GM12878 (cell line): Measurements from ENCODE around the gene NPLOC4. TPM values are rescaled to one million over a fixed set of nuclear protein-coding genes. Genes with fewer than 3 reads are reported as not detected.

Source experiments
- ATAC-seq: fragments of 200-7000 bp; cut with Tn5 transposase; 3 replicates; pipeline ENCODE4 v1.9.1; 2020; ENCODE audit warnings: mild to moderate bottlenecking, moderate library complexity
- BruUV-seq: library from RNA; stranded (reverse); fragments of 400-500 nt; replicated peaks from 2 replicates; lab custom pipeline; 2021; lab: Mats Ljungman, UMichigan
- CTCF ChIA-PET: fragments of 300-600 bp; sonication (Branson Sonifier 250); formaldehyde crosslinking; extraction: SDS; loops from one replicate; lab custom pipeline; 2021; ENCODE audit warnings: inconsistent platforms; lab: Yijun Ruan, JAX
- POLR2A ChIA-PET: fragments of 350-600 bp; formaldehyde crosslinking; extraction: SDS; loops from one replicate; lab custom pipeline; 2021; ENCODE audit warnings: inconsistent platforms; lab: Charles Lee
- RAD21 ChIA-PET: fragments of 300-600 bp; sonication (Branson Sonifier 250); formaldehyde crosslinking; loops from one replicate; lab custom pipeline; 2023; ENCODE audit warnings: antibody characterized with exemption; ENCODE audit not compliant: unreplicated experiment; lab: Charles Lee
- SMC1A ChIA-PET: fragments of 300-600 bp; sonication (Branson Sonifier 250); formaldehyde crosslinking; loops from one replicate; lab custom pipeline; 2023; ENCODE audit not compliant: unreplicated experiment, uncharacterized antibody; lab: Charles Lee
- DNase-seq: peaks from one replicate; pipeline ENCODE4 v3.0.0-alpha.2; 2011; ENCODE audit warnings: low read depth, low spot score
- FAIRE-seq: peaks from 3 replicates; lab custom pipeline; 2011; peaks lifted over from hg19 to GRCh38; lab: Jason Lieb, UNC
- H2AFZ ChIP-seq: 2 replicates; pipeline ENCODE4 v1.6.0; 2011; ENCODE audit warnings: low read depth, low read length, control low read depth; ENCODE audit not compliant: control insufficient read depth
- H3K27ac ChIP-seq: 2 replicates; pipeline ENCODE4 v1.5.1; 2011; ENCODE audit warnings: control low read depth; ENCODE audit not compliant: control insufficient read depth, insufficient read depth
- H3K27me3 ChIP-seq, 2 experiments: replicated peaks in 1 of 2; 2 replicates each; pipeline versions ENCODE4 v1.6.0 to v1.6.1; 2011; ENCODE audit warnings: low read length in 1 of 2; ENCODE audit not compliant: control insufficient read depth in 2 of 2, insufficient read depth in 2 of 2
- H3K36me3 ChIP-seq, 2 experiments: 2 replicates each; pipeline ENCODE4 v1.5.1; 2011; ENCODE audit warnings: low read length in 1 of 2; ENCODE audit not compliant: control insufficient read depth in 2 of 2, insufficient read depth in 2 of 2
- H3K4me1 ChIP-seq: 2 replicates; pipeline ENCODE4 v1.6.1; 2011; ENCODE audit warnings: mild to moderate bottlenecking, low read length, moderate library complexity, mixed read lengths; ENCODE audit not compliant: control insufficient read depth, insufficient read depth
- H3K4me2 ChIP-seq: 2 replicates; pipeline ENCODE4 v1.6.0; 2011; ENCODE audit warnings: control low read depth; ENCODE audit not compliant: control insufficient read depth, insufficient read depth
- H3K4me3 ChIP-seq: fragments of 200-600 bp; sonication (generic); 2 replicates; pipeline ENCODE4 v1.5.1; 2016
- H3K79me2 ChIP-seq: 2 replicates; pipeline ENCODE4 v1.6.0; 2011; ENCODE audit warnings: low read length; ENCODE audit not compliant: control insufficient read depth, insufficient read depth
- H3K9ac ChIP-seq: 2 replicates; pipeline ENCODE4 v1.8.0; 2011; ENCODE audit warnings: low read length, control low read depth, mixed read lengths; ENCODE audit not compliant: control insufficient read depth, insufficient read depth
- H3K9me3 ChIP-seq: replicated peaks from 3 replicates; pipeline ENCODE4 v1.5.1; 2011; ENCODE audit warnings: mild to moderate bottlenecking, low read length; ENCODE audit not compliant: control insufficient read depth, insufficient read depth
- H4K20me1 ChIP-seq: 2 replicates; pipeline ENCODE4 v1.6.0; 2011; ENCODE audit not compliant: control insufficient read depth, insufficient read depth
- ASH2L ChIP-seq: fragments of 300-600, 200-600 bp; sonication (generic); IDR thresholded peaks from 2 replicates; pipeline ENCODE4 v1.6.1; 2017; ENCODE audit warnings: low read depth, mild to moderate bottlenecking, borderline replicate concordance
- CBX3 ChIP-seq: fragments of 200-600 bp; sonication (generic); IDR thresholded peaks from 2 replicates; pipeline ENCODE4 v1.6.1; 2016; ENCODE audit warnings: low read depth, borderline replicate concordance
- CEBPZ ChIP-seq: fragments of 150-350 bp; IDR thresholded peaks from 2 replicates; pipeline ENCODE4 v1.6.1; 2016; ENCODE audit warnings: low read depth, low read length
- E2F8 ChIP-seq: fragments of 450-650 bp; IDR thresholded peaks from 2 replicates; pipeline ENCODE4 v1.6.1; 2018; ENCODE audit warnings: mild to moderate bottlenecking, low read depth, moderate library complexity; ENCODE audit not compliant: partially characterized antibody
- GABPA ChIP-seq: IDR thresholded peaks from 2 replicates; pipeline ENCODE4 v1.6.1; 2014; ENCODE audit warnings: antibody characterized with exemption, low read depth, mild to moderate bottlenecking, inconsistent platforms
- HDGF ChIP-seq: fragments of 450-650 bp; IDR thresholded peaks from 2 replicates; pipeline ENCODE4 v1.6.1; 2016; ENCODE audit warnings: antibody characterized with exemption
- IRF3 ChIP-seq: fragments of 450-650 bp; IDR thresholded peaks from 2 replicates; pipeline ENCODE4 v1.6.1; 2014; ENCODE audit warnings: mild to moderate bottlenecking
- LARP7 ChIP-seq: fragments of 450-650 bp; IDR thresholded peaks from 2 replicates; pipeline ENCODE4 v1.6.1; 2017; ENCODE audit warnings: mild to moderate bottlenecking
- MXI1 ChIP-seq: fragments of 150-350 bp; IDR thresholded peaks from 2 replicates; pipeline ENCODE4 v1.6.1; 2011; ENCODE audit warnings: low read depth, mild to moderate bottlenecking, inconsistent platforms, low read length, improper control_type of control experiment
- NBN ChIP-seq: fragments of 450-650 bp; IDR thresholded peaks from 2 replicates; pipeline ENCODE4 v1.6.1; 2016
- RAD21 ChIP-seq: IDR thresholded peaks from 2 replicates; pipeline ENCODE4 v1.6.1; 2011; ENCODE audit warnings: mild to moderate bottlenecking, low read depth, low read length, moderate library complexity; ENCODE audit not compliant: insufficient read depth
- SIX5 ChIP-seq: IDR thresholded peaks from 2 replicates; pipeline ENCODE4 v1.6.1; 2011; ENCODE audit warnings: mild to moderate bottlenecking, low read depth, low read length, moderate library complexity; ENCODE audit not compliant: severe bottlenecking
- SMAD5 ChIP-seq: IDR thresholded peaks from 2 replicates; pipeline ENCODE4 v1.6.1; 2016; ENCODE audit warnings: antibody characterized with exemption, low read depth
- SPI1 ChIP-seq: IDR thresholded peaks from 2 replicates; pipeline ENCODE4 v1.6.1; 2011; ENCODE audit warnings: low read depth, mild to moderate bottlenecking, low read length, moderate library complexity, borderline replicate concordance; ENCODE audit not compliant: insufficient read depth
- STAT1 ChIP-seq: fragments of 450-650 bp; conservative IDR thresholded peaks from 2 replicates; pipeline ENCODE4 v1.6.1; 2014; ENCODE audit warnings: antibody characterized with exemption, mild to moderate bottlenecking
- STAT3 ChIP-seq: IDR thresholded peaks from 2 replicates; pipeline ENCODE4 v1.6.1; 2011; ENCODE audit warnings: low read depth, low read length, improper control_type of control experiment
- TCF7 ChIP-seq: IDR thresholded peaks from 2 replicates; pipeline ENCODE4 v1.6.1; 2014; ENCODE audit warnings: antibody characterized with exemption, borderline replicate concordance
- WRNIP1 ChIP-seq: IDR thresholded peaks from 2 replicates; pipeline ENCODE4 v1.6.1; 2011; ENCODE audit warnings: low read depth, low read length, improper control_type of control experiment, borderline replicate concordance
- WGBS: methylation state at CpG from one replicate; pipeline ENCODE4 v1.1.6; 2016; ENCODE audit warnings: low lambda C conversion rate; ENCODE audit not compliant: insufficient replicate concordance, insufficient coverage; ENCODE audit errors: missing lambda C conversion rate; 5-methylcytosine and 5-hydroxymethylcytosine counted together
- in situ Hi-C: fragments of 300-500 bp; cut with MboI; formaldehyde crosslinking; loops from 9 replicates; pipeline ENCODE4 v1.14.3; 2018; ENCODE audit warnings: mixed read lengths
- intact Hi-C: fragments of 100-400 bp; cut with micrococcal nuclease; formaldehyde crosslinking; loops from one replicate; pipeline ENCODE4 v1.14.2; 2022; ENCODE audit not compliant: unreplicated experiment
- polyA plus RNA-seq, 11 experiments: library from polyadenylated mRNA; depleted of rRNA in 4 of 11; unstranded in 6 of 11; stranded (reverse) in 5 of 11; fragments of >200 nt; fragmentation: Nextera tagmentation in 4 of 11; fragmentation: Illumina TruSeq in 1 of 11; extraction: Ambion mirVana in 4 of 11; extraction: Trizol in 1 of 11; gene quantifications; 1 replicate in 1 of 11; 2 replicates in 10 of 11; pipeline versions ENCODE4 v1.2.1 to v1.2.3, GENCODE V29; 2011 to 2016; ENCODE audit warnings: inconsistent platforms in 2 of 11, missing spikeins in 2 of 11, low read depth in 1 of 11
- total RNA-seq, 4 experiments: library from RNA; depleted of rRNA in 3 of 4; stranded (reverse); fragments of >200 nt in 3 of 4; fragmentation: Illumina TruSeq in 1 of 4; extraction: Trizol in 1 of 4; gene quantifications; 2 replicates each; pipeline versions ENCODE4 v1.2.1 to v1.2.3, GENCODE V29; 2013 to 2021

NPLOC4 gene
- total and polyA plus RNA-seq, 10 of the 15 experiments (the other 5 are each of a cell fraction or from before 2014, with no cell fraction given) = 1.5 to 83.7 (median 45.8) TPM

- WGBS = under 1% methylated on average over 19 of the region's 19 CpGs
- Histone ChIP-seq H3K4me1 (peaks cover 33% of the 10 kb centered on the region), H3K79me2 (peaks cover 82% of the 10 kb centered on the region), H3K9me3 (no peaks in the 10 kb centered on the region; the same call in 2 of the 3 replicates), H2AFZ (no peak overlapping the region), H3K9ac (peak overlapping the region; percentile 87), H3K4me2 (peak overlapping the region; percentile 100), H3K27me3 (no peaks in the 10 kb centered on the region), H3K27ac (peak overlapping the region; percentile 100), H3K36me3 (peaks cover 12 to 14% of the 10 kb centered on the region in 2 experiments), H3K4me3 (peak overlapping the region; percentile 72), H4K20me1 (peaks cover 4% of the 10 kb centered on the region)
- DNase-seq (no peak), ATAC-seq (no peak), FAIRE-seq (no peak)
- POLR2A ChIA-PET = interaction anchor here (0.6 to 2.0 kb wide), 6 partner anchors 8 to 697 kb away, joined by 3 to 11 read pairs (median 4); partner anchors contain the start of gene FAAP100
- BruUV-seq = no TSS peak
- in situ Hi-C loops (no loop called here), intact Hi-C loops (loop anchor here (2.0 to 10.0 kb wide), 3 partner anchors 37 to 261 kb away; partner anchors contain the start of gene FAAP100)
- CTCF ChIA-PET = interaction anchor here (0.7 to 5.5 kb wide), 2 partner anchors 85 to 196 kb away, joined by 3 to 47 read pairs; no protein-coding TSS in a partner anchor
- RAD21 ChIA-PET = interaction anchor here (0.8 to 7.6 kb wide), 4 partner anchors 22 to 293 kb away, joined by 3 to 44 read pairs (median 4); partner anchors contain the start of genes CEP131 and FAAP100
- SMC1A ChIA-PET = no interaction called here
- TF ChIP-seq E2F8 = no peak
- TF ChIP-seq SMAD5 = no peak
- no peak for TF ChIP-seq STAT3
- no peak for TF ChIP-seq IRF3
- TF ChIP-seq STAT1 = no peak
- no peak for TF ChIP-seq CEBPZ
- TF ChIP-seq WRNIP1 = 0 out of 2 replicates have a peak, but pooled peaks have one; percentile 32
- TF ChIP-seq MXI1 = no peak
- TF ChIP-seq NBN = 0 out of 2 replicates have a peak, but pooled peaks have one; percentile 46
- no peak for TF ChIP-seq TCF7
- no peak for TF ChIP-seq SPI1
- no peak for TF ChIP-seq CBX3
- no peak for TF ChIP-seq SIX5
- TF ChIP-seq RAD21 = no peak
- TF ChIP-seq HDGF = peak; percentile 26; the same call in 1 of the 2 replicates
- TF ChIP-seq GABPA = no peak
- TF ChIP-seq LARP7 = no peak
- no peak for TF ChIP-seq ASH2L
These were observed 121.3 kb downstream of the NPLOC4 start for GRCh38 chr17:81515530-81516041.
